Lower lobe of right lung (tissue), 2 donors: Measurements from ENCODE around the gene SERPIND1. TPM values are rescaled to one million over a fixed set of nuclear protein-coding genes. Genes with fewer than 3 reads are reported as not detected.
"Not testable (repeated sequence)": the region's sequence is repeated elsewhere in the genome, so short reads cannot be mapped to it uniquely, and the experiment has no call there.

Experiments
- ATAC-seq, 2 donors: fragments of 200-7000 bp; cut with Tn5 transposase; one replicate each; pipeline ENCODE4 v1.9.1; 2020 to 2022; ENCODE audit warnings: mild to moderate bottlenecking in 2 of 2, moderate library complexity in 2 of 2
- DNase-seq: peaks from one replicate; pipeline ENCODE4 v3.0.0-alpha.2; 2020
- H3K27ac ChIP-seq: fragments of 200-600 bp; one replicate; pipeline ENCODE4 v1.8.0; 2022
- H3K27me3 ChIP-seq: fragments of 200-600 bp; one replicate; pipeline ENCODE4 v1.8.0; 2022; ENCODE audit warnings: low read depth
- H3K36me3 ChIP-seq: fragments of 200-600 bp; one replicate; pipeline ENCODE4 v1.8.0; 2022; ENCODE audit warnings: mild to moderate bottlenecking
- H3K4me1 ChIP-seq: fragments of 200-600 bp; one replicate; pipeline ENCODE4 v1.8.0; 2022
- H3K4me3 ChIP-seq: fragments of 200-600 bp; one replicate; pipeline ENCODE4 v1.8.0; 2022; ENCODE audit warnings: mild to moderate bottlenecking
- H3K9me3 ChIP-seq: fragments of 200-600 bp; one replicate; pipeline ENCODE4 v1.8.0; 2022
- CTCF ChIP-seq: fragments of 200-600 bp; IDR thresholded peaks from one replicate; pipeline ENCODE4 v1.8.0; 2022; ENCODE audit warnings: antibody characterized with exemption, mild to moderate bottlenecking
- intact Hi-C: fragments of 100-400 bp; cut with DNase I; formaldehyde crosslinking; loops from one replicate; pipeline ENCODE4 v1.11.0; 2022
- total RNA-seq: library from RNA; stranded (reverse); fragmentation: NEBNext Ultra II Directional; extraction: Animal tissue kit (Norgen Biotek cat#: 25700); gene quantifications from one replicate; pipeline ENCODE4 v1.2.1, GENCODE V29; 2021
- donor health status: DM: no; HTN: yes; CAD: no; lungs with severe emphysema.

The SERPIND1 gene
- total RNA-seq, 1 donor from 2014 or later = 0.24 TPM

- DNase-seq (no peak), ATAC-seq (no peak)
- no peak overlapping the region for H3K4me3 ChIP-seq
- H3K4me1 ChIP-seq = no peaks in the 10 kb centered on the region
- no peaks in the 10 kb centered on the region for H3K9me3 ChIP-seq
- H3K27me3 ChIP-seq = no peaks in the 10 kb centered on the region
- no peak overlapping the region for H3K27ac ChIP-seq
- no peak for TF ChIP-seq CTCF
- intact Hi-C loops = no loop called here
- peaks cover 79% of the 10 kb centered on the region for H3K36me3 ChIP-seq
Measured at GRCh38 chr22:20728523-20729190, 45.3 kb upstream of the SERPIND1 start.

GRCh38 chr22:20729194-20729593, 44.7 kb upstream of the SERPIND1 start:
- Histone ChIP-seq H3K27me3 (no peaks in the 10 kb centered on the region), H3K27ac (no peak overlapping the region), H3K4me1 (no peaks in the 10 kb centered on the region), H3K4me3 (no peak overlapping the region), H3K36me3 (peaks cover 79% of the 10 kb centered on the region), H3K9me3 (no peaks in the 10 kb centered on the region)
- intact Hi-C loops = no loop called here
- DNase-seq = no peak
- no peak for TF ChIP-seq CTCF
- no peak for ATAC-seq

GRCh38 chr22:20732431-20732830, 41.5 kb upstream of the SERPIND1 start:
- ATAC-seq = not testable (repeated sequence)

GRCh38 chr22:20735356-20736162, 38.4 kb upstream of the SERPIND1 start:
- H3K9me3 ChIP-seq, DNase-seq, H3K27me3 ChIP-seq, H3K4me3 ChIP-seq, H3K4me1 ChIP-seq, intact Hi-C loops, H3K27ac ChIP-seq: not testable (repeated sequence)
- ATAC-seq = peak in 1 of 2 donors; percentile 44
- peaks cover 28% of the 10 kb centered on the region for H3K36me3 ChIP-seq

More at GRCh38 chr22:20732431-20732830, 41.5 kb upstream of the SERPIND1 start:
- H3K36me3 ChIP-seq = peaks cover 49% of the 10 kb centered on the region
- intact Hi-C loops, H3K27me3 ChIP-seq, H3K4me3 ChIP-seq, H3K4me1 ChIP-seq, H3K27ac ChIP-seq, H3K9me3 ChIP-seq, DNase-seq: not testable (repeated sequence)

GRCh38 chr22:20736891-20737290, 37.0 kb upstream of the SERPIND1 start:
- peaks cover 33% of the 10 kb centered on the region for H3K36me3 ChIP-seq
- intact Hi-C loops, H3K4me3 ChIP-seq, H3K4me1 ChIP-seq, H3K27ac ChIP-seq, H3K27me3 ChIP-seq, H3K9me3 ChIP-seq, ATAC-seq, DNase-seq: not testable (repeated sequence)

GRCh38 chr22:20738394-20739089, 35.4 kb upstream of the SERPIND1 start:
- Histone ChIP-seq H3K4me1 (peaks cover 5% of the 10 kb centered on the region), H3K4me3 (no peak overlapping the region), H3K27ac (no peak overlapping the region), H3K9me3 (no peaks in the 10 kb centered on the region), H3K27me3 (no peaks in the 10 kb centered on the region), H3K36me3 (peaks cover 39% of the 10 kb centered on the region)
- intact Hi-C loops = no loop called here
- ATAC-seq (peak in 1 of 2 donors; percentile 48), DNase-seq (no peak)
- no peak for TF ChIP-seq CTCF
